ENCODE data around the gene PHF13. TPM values are rescaled to one million over a fixed set of nuclear protein-coding genes. Genes with fewer than 3 reads are reported as not detected.

PHF13 gene
- total RNA-seq, 4 donors from 2014 or later = 6.7 to 12.1 (median 8.7) TPM

GRCh38 chr1:6601923-6602668 lies 11.4 kb upstream of the PHF13 start:
- Histone ChIP-seq H3K9me3 (no peaks in the 10 kb centered on the region), H3K4me3 (peak overlapping the region; percentile 73 to 99 (median 92)), H3K27ac (peak overlapping the region; percentile 96 to 100 (median 98)), H3K4me1 (peaks cover 37 to 60% (median 48%) of the 10 kb centered on the region in 3 donors), H3K27me3 (no peaks in the 10 kb centered on the region), H3K36me3 (peaks cover 10 to 21% (median 15%) of the 10 kb centered on the region in 3 donors)
- no peak for DNase-seq
- 0% methylated on average over 15 of the region's 103 CpGs; no CpG with 5 or more reads in 1 of the 2 donors for WGBS, 2 donors
- no peak for TF ChIP-seq POLR2A (IDR thresholded peaks at IDR 0.05)
- TF ChIP-seq, protein P1, sequence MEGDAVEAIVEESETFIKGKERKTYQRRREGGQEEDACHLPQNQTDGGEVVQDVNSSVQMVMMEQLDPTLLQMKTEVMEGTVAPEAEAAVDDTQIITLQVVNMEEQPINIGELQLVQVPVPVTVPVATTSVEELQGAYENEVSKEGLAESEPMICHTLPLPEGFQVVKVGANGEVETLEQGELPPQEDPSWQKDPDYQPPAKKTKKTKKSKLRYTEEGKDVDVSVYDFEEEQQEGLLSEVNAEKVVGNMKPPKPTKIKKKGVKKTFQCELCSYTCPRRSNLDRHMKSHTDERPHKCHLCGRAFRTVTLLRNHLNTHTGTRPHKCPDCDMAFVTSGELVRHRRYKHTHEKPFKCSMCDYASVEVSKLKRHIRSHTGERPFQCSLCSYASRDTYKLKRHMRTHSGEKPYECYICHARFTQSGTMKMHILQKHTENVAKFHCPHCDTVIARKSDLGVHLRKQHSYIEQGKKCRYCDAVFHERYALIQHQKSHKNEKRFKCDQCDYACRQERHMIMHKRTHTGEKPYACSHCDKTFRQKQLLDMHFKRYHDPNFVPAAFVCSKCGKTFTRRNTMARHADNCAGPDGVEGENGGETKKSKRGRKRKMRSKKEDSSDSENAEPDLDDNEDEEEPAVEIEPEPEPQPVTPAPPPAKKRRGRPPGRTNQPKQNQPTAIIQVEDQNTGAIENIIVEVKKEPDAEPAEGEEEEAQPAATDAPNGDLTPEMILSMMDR (IDR thresholded peaks at IDR 0.05) = peak in 1 of 6 experiments; percentile 2
- intact Hi-C loops (cut with DNase I) = no loop called here

GRCh38 chr1:6602669-6603237 lies 10.8 kb upstream of the PHF13 start, which contains the start of gene KLHL21:
Gene KLHL21 (minus strand): TSS chr1:6602869. CDS start chr1:6602817, 52 bp downstream.
- peak; percentile 57 for DNase-seq
- peak within 1 kb of the TSS; percentile 73 to 99 (median 92) for H3K4me3 ChIP-seq
- peak within 1 kb of the TSS; percentile 96 to 100 (median 98) for H3K27ac ChIP-seq
- TF ChIP-seq, protein P1 (IDR thresholded peaks at IDR 0.05) = peak in 1 of 6 experiments; percentile 2
- peak in 3 of 4 donors; percentile 55 to 91 (median 90) for TF ChIP-seq POLR2A (IDR thresholded peaks at IDR 0.05)
- no peaks in the 10 kb centered on the region for H3K27me3 ChIP-seq
- no peaks in the 10 kb centered on the region for H3K9me3 ChIP-seq
- peaks cover 30 to 54% (median 41%) of the 10 kb centered on the region in 3 donors for H3K4me1 ChIP-seq
- peaks cover 3 to 14% (median 9%) of the 10 kb centered on the region in 3 donors for H3K36me3 ChIP-seq
- intact Hi-C loops (cut with DNase I) = no loop called here
- 0% methylated on average over 7 of the region's 84 CpGs; no CpG with 5 or more reads in 1 of the 2 donors for WGBS, 2 donors

DNA sequence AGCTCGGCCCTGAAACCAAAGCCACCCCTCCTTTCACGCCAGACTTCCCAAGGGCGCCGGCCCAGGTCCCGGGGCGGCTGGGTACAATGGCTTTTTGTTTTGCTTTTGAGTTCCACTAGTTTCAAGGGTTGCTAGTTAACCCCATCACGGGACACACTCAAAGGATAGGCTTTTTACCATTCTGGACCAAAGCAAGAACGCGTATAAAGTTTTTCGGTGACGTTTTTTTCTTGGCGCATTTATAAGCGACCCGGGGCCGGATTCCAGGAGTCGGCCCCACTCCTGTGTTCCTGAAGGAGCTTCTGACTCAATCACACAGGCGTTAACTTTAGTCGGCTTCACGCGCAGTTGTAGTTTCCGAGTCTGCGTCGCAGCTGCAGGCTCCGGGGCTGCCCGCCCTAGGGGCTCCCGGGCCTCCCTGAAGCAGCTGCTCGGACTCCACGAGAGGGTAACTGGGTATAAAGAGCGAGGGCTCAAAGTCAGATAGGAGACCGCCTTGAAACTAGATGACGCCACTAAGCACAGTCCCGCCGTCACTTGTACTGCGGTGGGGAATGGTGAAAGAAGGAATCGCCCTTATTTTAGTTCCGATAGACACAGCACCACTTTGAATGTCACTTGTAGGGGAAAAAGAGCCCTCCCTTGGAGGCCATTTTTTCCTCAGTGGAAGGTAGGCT lies 10.2 kb upstream of the PHF13 start:
- 0 to 2% methylated on average over 14 to 22 of the region's 36 CpGs for WGBS, 2 donors
- Histone ChIP-seq H3K9me3 (no peaks in the 10 kb centered on the region), H3K27ac (peak overlapping the region; percentile 96 to 100 (median 98)), H3K4me3 (peak overlapping the region; percentile 73 to 99 (median 92)), H3K36me3 (peaks cover 0 to 8% (median 2%) of the 10 kb centered on the region in 3 donors), H3K4me1 (peaks cover 25 to 48% (median 35%) of the 10 kb centered on the region in 3 donors), H3K27me3 (no peaks in the 10 kb centered on the region)
- intact Hi-C loops (cut with DNase I) = no loop called here
- DNase-seq = no peak
- TF ChIP-seq, protein P1 (IDR thresholded peaks at IDR 0.05) = no peak
- TF ChIP-seq POLR2A (IDR thresholded peaks at IDR 0.05) = peak in 1 of 4 donors; percentile 19

DNA sequence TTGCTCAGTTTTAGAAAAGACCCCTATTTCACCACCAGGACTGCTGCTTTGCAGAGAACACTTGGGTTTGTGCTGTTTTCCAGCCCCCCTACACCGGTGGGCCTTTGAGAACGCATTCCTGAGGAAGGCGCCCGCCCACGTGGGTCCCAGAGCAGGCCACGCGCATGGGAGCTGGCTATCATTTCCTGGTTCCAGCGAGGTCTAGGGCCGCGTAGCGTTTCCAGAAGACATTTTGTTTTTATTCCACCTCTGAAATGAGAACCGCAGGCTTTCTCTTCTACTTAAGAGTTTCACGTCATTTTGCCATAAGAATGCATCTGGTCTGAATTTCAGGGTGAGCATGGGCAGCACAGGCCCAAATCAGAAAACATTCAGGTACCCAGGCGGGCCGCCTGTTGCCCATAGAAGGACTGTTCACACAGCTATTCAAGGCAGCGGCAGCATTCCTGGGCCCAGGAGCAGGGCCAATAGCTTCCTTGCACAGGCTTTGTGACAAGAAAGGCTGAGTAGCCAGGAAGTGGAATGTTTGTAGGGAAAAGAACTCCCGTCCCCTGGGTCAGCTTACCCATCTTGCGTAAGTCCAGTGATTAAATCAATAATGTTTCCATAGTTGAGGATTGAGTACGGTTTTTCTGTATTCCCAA lies 9.5 kb upstream of the PHF13 start:
- intact Hi-C loops (cut with DNase I) = no loop called here
- Histone ChIP-seq H3K4me1 (peaks cover 20 to 46% (median 28%) of the 10 kb centered on the region in 3 donors), H3K27ac (peak overlapping the region; percentile 96 to 100 (median 98)), H3K36me3 (peaks cover 0 to 1% (median 0%) of the 10 kb centered on the region in 3 donors), H3K9me3 (no peaks in the 10 kb centered on the region), H3K27me3 (no peaks in the 10 kb centered on the region), H3K4me3 (peak overlapping the region; percentile 73 to 99 (median 92))
- WGBS, 2 donors = 17 to 29% methylated on average over 16 to 17 of the region's 19 CpGs
- TF ChIP-seq, protein P1 (IDR thresholded peaks at IDR 0.05) = peak in 3 of 6 experiments; percentile 29 to 39 (median 34)
- peak in 1 of 4 donors; percentile 14 for TF ChIP-seq POLR2A (IDR thresholded peaks at IDR 0.05)
- DNase-seq = no peak
